ENCODE measurements around the gene ZNF576.
A peak's percentile ranks its signal among the peaks of the same experiment; 100 is the strongest.
"Not testable (repeated sequence)": the region's sequence is repeated elsewhere in the genome, so short reads cannot be mapped to it uniquely, and the experiment has no call there.

Gene ZNF576, protein sequence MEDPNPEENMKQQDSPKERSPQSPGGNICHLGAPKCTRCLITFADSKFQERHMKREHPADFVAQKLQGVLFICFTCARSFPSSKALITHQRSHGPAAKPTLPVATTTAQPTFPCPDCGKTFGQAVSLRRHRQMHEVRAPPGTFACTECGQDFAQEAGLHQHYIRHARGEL

DNA sequence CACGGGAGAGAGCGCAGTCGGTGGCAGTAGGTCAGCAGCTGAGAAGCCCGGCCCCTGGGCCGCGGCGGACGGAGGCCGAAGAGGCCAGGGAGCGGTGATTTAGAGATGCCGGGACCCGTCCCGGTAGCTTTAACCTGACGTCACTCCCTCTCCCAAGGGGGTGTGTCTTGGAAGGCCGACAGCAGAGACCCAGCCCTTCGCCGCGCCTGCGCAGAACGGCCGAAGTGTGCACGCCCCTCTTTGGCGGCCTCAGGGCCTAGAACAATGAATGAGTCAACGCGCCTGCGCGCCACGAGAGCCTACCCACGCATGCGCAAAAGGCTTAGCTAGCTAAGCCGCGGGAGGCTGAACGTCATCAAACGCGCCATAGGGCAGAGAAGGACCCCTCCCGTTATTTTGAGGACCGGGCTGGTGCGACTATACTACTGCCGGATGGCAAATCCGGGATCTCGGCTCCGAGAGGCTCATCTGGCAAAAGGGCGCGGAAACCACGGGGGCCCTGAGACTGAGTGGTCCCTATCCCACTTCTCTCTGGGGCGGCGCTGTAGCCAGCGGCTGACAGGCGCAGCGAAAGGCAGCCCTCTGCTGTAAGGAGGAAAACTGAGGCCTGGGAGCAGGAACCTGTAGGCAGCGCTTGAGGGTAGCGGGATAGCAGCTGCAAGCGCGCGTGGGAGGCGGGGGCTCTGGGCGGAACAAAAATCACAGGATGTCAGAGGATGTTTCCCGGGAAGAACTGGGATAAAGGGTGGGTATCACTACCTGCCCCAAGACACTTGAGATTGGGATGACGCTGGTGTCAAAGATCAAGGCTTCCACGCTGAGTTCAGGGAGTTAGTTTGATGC is at the start of gene ZNF576, which contains the start of gene IRGQ:
TSS of gene ZNF576 (plus strand) at position 597 of the 843 bp plus-strand sequence. CDS start 514 bp downstream, outside the sequence.
TSS of gene IRGQ (minus strand) at position 136 of the 843 bp plus-strand sequence. CDS start 796 bp downstream, outside the sequence.
- peak; percentile 97 for FAIRE-seq

DNA sequence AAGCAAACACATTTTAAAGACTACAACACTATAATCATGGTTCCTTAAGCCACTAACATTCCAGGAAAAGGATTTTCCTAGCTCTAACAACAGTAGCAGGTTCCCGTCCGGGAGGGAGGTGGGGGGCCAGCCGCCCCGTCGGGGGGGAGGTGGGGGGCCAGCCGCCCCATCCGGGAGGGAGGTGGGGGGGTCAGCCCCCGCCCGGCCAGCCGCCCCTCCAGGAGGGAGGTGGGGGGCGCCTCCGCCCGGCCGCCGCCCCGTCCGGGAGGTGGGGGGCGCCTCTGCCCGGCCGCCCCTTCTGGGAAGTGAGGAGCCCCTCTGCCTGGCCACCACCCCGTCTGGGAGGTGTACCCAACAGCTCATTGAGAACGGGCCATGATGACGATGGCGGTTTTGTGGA is 48.5 kb upstream of the ZNF576 start:
- not testable (repeated sequence) for FAIRE-seq

GRCh38 chr19:43548706-43549105 is 47.7 kb upstream of the ZNF576 start:
- FAIRE-seq: no peak

- FAIRE-seq: no peak
Observed at GRCh38 chr19:43551399-43552197, 44.8 kb upstream of the ZNF576 start.

DNA sequence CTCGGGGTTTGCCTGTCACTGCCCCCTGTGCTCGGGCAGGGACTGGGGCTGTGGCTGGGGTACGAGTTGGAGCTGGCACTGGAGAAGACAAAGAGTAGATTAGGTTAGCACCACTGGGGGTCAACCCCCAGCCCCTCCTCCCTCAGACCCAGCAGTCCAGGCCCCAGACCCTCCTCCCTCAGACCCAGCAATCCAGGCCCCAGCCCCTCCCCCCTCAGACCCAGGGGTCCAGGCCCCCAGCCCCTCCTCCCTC is 44.3 kb upstream of the ZNF576 start:
- no peak for FAIRE-seq

- no peak for FAIRE-seq
Observed at GRCh38 chr19:43552616-43553015, 43.8 kb upstream of the ZNF576 start.

DNA sequence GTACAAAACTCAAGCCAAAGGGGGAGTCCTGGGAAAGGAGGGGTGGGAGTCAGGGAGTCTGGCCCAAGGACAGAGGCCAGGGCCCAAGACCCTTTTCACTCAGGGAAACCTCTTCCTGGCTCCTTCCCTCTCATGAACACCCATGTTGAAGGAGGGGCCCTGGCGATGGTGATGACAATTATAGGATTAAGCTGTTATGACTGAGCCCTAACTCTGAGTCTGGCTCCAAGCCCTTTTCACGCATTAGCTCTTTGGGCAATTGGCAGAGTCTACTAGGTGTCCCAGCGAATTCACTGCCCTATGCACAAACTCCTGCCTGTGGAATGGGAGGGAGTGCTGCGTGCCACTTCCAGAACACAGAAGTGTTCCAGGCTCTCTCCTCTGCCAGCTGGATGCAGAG is 42.7 kb upstream of the ZNF576 start:
- no peak for FAIRE-seq

DNA sequence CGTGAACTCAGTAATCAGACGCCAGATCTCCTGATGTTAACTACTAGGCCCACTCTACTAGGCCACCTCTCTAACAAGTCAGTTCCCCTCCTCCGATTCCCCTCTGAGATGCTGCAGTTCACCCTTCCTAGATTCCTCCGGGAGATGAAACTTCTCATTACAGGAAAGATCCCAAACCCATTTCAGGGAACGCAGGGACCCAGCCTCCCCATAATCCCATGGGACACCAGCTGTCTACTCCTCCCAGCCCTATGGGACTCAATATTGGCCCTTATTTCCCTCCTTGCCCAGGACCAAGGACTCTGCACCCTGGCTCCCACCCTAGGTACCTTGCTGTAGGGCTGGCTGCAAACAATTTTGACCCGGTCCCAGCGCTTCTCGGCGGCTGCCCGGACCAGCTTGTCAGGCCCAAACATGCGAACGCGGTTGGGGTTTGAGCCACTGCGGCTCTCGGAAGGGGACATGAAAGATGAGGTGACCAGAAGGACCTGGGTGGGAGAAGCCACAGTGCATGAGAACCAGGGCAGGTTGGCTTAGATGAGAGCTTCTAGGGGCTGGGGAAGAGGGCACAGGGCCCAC is 42.0 kb upstream of the ZNF576 start:
- FAIRE-seq: no peak

GRCh38 chr19:43555185-43555770 is 41.1 kb upstream of the ZNF576 start:
- FAIRE-seq: no peak

DNA sequence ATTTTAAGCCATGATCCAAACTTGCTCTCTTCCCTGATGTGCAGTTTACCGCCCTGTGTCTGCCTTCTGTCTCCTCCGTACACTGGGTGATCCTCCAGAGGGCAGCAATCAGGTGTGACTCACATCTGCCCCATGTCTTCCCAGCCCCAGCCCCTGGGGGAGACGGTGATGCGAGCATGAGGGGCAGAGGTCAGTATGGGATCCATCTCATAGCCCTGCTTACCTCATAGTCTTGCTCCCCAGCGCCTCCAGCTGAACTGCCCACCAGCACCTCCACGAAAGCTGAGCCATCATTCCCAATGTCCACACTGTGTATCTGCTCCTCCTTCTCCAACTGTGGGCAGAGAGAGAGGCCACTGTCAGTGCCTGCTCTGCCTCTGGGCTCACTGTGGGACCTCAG is 35.7 kb upstream of the ZNF576 start:
- no peak for FAIRE-seq

DNA sequence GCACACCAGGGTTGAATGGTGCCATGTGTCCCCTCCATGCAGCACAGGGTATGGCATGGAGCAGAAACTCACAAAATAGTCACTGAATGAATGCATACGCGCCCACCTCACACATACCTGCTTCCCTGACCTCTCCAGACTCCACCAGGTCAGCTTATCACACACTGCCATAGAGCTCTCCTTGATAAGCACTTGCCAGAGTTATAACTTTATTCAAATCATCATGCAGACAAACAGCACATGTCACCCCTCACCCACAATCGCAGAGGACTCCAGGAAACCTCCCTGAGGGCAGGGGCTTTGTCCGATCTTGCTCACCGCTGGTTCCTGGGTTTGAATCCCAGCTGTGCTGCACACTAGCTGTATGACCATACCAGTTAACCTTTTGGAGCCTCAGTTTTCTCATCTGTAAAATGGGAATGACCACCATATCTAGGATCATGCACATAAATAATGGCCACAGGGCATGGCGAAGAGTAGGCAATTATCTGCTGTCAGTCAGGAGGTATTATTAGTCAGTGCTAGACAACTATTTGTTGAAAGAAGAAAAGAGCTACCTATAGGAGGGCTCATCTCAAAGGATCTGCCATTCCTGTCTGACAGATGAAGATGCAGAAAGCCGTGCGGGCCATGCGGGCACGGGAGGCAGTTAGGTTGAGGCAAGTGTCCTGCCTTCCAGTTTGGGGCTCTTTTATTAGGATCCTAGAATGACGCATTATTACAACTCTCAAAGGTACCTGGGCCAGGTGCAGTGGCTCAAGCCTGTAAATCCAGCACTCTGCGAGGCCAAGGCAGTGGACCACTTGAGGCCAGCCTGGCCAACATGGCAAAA is 35.0 kb upstream of the ZNF576 start:
- FAIRE-seq: no peak

- FAIRE-seq: no peak
Observed at GRCh38 chr19:43562226-43562697, 34.1 kb upstream of the ZNF576 start.

DNA sequence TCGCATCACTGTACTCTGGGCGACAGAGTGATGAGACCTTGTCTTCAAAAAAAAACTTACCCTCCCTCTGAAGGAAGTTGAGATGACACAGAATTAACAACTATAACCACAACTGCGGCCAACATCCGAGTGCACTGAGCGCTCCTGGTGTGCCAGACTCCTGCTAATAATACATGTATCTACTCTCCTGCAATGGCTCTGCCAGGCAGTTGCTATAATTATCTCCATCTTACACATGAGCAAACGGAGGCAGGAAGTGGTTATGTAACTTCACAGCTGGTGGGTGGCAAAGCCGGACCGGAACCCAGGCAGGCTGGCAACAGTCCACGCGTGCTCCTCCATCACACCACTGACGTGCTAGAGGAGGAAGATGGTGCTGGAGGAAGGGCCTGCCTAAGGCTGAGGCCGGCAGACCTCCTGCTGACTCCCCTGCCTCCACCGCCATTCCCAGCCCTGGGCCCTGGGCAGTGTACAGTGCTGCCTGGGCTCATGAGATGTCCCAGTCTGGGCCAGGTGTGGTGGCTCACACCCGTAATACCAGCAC is 33.6 kb upstream of the ZNF576 start:
- peak; percentile 71 for FAIRE-seq

GRCh38 chr19:43563816-43564457 is 32.5 kb upstream of the ZNF576 start:
- FAIRE-seq: no peak

DNA sequence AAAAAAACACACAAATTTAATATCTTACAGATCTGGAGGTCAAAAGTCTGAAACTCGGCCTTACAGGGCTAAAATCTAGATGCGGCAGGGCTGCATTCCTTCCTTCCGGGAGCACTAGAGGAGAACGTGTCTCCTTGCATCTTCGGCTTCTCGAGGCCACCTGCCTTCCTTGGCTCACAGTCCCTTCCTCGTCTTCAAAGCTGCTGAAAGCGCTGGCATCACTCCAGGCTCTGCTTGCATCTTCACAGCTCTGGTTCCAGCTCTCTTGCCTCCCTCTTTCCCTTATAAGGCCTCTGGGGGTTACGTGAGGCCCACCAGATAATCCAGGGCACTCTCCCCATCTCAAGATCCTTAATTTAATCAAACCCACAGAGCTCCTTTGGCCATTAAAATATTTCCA is 31.6 kb upstream of the ZNF576 start:
- no peak for FAIRE-seq

DNA sequence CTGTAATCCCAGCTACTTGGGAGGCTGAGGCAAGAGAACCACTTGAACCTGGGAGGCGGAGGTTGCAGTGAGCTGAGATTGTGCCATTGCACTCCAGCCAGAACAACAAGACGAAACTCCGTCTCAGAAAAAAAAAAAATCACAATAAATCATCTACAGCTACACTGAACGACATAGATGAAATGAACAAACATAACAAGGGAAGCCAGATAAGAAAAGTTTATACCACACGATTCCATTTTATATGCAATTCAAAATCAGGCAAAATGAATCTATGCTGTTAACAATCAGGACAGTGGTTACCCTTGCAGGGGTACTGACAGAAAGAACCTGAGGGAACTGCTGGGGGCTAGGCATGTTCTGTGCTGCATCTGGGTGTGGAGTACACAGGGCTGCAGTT is 26.7 kb upstream of the ZNF576 start:
- FAIRE-seq: no peak

GRCh38 chr19:43570174-43570791 is 26.1 kb upstream of the ZNF576 start:
- FAIRE-seq: no peak

GRCh38 chr19:43572171-43572588 is 24.2 kb upstream of the ZNF576 start:
- FAIRE-seq: peak; percentile 98

- FAIRE-seq: no peak
Observed at GRCh38 chr19:43574424-43575155, 21.8 kb upstream of the ZNF576 start.
